Measurements from ENCODE around the gene STK38. TPM values are rescaled to one million over a fixed set of nuclear protein-coding genes. Genes with fewer than 3 reads are reported as not detected.

Gene STK38
- total RNA-seq, 2 donors from 2014 or later = 23.1 to 23.2 TPM

DNA sequence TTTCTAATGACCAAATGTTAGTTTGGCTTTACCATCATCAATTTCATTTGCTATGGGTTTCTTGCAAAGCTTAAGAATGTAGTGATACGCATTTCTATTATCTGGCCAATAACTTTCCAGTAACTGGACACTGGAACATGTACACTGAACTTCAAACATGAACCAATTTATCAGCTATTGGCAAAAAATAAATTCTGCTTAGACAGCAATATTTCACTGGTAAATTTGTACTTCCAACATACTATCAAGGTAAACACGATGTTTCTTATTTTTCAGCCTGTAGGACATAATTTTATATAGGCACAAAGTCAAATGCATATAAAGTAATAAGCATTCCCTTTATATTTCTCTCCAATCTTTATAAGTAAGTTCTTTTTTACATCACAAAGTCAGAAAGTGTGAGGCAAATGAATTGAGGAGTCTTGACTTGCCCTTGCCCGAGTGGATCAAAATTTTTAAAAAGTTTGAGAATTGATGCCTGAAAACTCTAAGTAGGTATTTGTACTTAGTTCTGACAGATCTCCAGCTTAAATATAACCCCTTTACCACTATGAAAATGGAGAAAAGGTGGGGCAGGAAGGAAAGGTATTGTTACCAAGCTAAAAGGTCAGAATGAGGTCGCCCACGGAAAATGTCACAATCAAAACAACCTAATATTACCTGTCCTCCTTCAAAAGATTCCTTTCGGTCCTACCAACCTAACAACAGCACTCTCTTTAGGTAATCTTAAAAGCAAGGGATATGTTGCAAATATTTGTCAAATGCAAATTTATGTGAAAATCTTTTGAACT, 41.3 kb downstream of the STK38 start:
- DNase-seq (ENCODE audit: low spot score) (no peak), ATAC-seq (ENCODE audit: insufficient number of reproducible peaks, low FRiP score, low read depth) (no peak)
- H3K4me1 ChIP-seq (ENCODE audit: control insufficient read depth in 1 of 2, low read depth in 2 of 2) = no peaks in the 10 kb centered on the region
- no peak overlapping the region for H3K27ac ChIP-seq
- no peak overlapping the region for H3K4me3 ChIP-seq
- no peaks in the 10 kb centered on the region for H3K36me3 ChIP-seq
- H3K27me3 ChIP-seq (replicated peaks; ENCODE audit: insufficient read depth) = no peaks in the 10 kb centered on the region
- no peaks in the 10 kb centered on the region for H3K9me3 ChIP-seq
- TF ChIP-seq, protein P1, sequence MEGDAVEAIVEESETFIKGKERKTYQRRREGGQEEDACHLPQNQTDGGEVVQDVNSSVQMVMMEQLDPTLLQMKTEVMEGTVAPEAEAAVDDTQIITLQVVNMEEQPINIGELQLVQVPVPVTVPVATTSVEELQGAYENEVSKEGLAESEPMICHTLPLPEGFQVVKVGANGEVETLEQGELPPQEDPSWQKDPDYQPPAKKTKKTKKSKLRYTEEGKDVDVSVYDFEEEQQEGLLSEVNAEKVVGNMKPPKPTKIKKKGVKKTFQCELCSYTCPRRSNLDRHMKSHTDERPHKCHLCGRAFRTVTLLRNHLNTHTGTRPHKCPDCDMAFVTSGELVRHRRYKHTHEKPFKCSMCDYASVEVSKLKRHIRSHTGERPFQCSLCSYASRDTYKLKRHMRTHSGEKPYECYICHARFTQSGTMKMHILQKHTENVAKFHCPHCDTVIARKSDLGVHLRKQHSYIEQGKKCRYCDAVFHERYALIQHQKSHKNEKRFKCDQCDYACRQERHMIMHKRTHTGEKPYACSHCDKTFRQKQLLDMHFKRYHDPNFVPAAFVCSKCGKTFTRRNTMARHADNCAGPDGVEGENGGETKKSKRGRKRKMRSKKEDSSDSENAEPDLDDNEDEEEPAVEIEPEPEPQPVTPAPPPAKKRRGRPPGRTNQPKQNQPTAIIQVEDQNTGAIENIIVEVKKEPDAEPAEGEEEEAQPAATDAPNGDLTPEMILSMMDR (IDR thresholded peaks at IDR 0.05) = no peak

DNA sequence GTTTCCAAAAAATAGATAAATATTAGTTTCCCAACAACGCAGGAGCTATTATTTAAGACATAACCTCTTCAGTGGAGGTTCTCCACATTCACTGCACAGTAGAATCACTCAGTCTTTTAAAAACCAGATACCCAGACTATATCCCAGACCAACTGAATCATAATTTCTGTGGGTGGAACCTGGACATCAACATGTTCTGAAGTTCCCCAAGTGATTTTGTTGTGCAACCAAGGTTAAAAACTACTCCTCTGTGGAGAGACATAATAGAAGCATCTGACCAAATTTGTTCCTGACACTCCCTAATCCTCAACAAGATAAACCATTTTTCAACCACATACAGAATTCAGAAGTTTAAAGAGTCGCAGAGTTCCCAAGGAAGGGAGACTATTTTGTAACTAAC, 42.3 kb downstream of the STK38 start:
- no peak for ATAC-seq (ENCODE audit: insufficient number of reproducible peaks, low FRiP score, low read depth)
- Histone ChIP-seq H3K36me3 (no peaks in the 10 kb centered on the region), H3K27me3 (replicated peaks; ENCODE audit: insufficient read depth) (no peaks in the 10 kb centered on the region), H3K4me3 (no peak overlapping the region), H3K4me1 (ENCODE audit: control insufficient read depth in 1 of 2, low read depth in 2 of 2) (no peaks in the 10 kb centered on the region), H3K27ac (no peak overlapping the region), H3K9me3 (no peaks in the 10 kb centered on the region)
- no peak for DNase-seq (ENCODE audit: low spot score)
- TF ChIP-seq, protein P1 (IDR thresholded peaks at IDR 0.05) = no peak

DNA sequence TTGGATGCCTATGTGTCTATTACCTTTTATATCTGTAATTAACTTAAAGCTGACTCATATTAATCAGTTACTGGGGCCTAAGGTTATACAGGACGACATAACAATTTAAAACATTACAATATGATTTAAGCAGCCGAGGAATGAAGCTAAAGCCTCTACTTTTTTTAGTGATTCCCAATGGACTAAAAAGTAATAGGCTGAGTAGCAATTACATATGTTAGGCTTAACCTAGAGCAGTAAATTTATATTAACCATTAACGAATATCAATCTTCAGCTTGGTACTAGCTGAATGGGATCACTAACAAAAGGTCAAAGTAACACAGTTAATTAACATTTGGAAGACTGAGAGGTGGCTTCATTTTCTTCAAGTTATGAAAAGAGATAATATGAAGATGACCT, 43.1 kb downstream of the STK38 start:
- Histone ChIP-seq H3K36me3 (peaks cover 3% of the 10 kb centered on the region), H3K4me3 (no peak overlapping the region), H3K27ac (no peak overlapping the region), H3K9me3 (no peaks in the 10 kb centered on the region), H3K27me3 (replicated peaks; ENCODE audit: insufficient read depth) (no peaks in the 10 kb centered on the region), H3K4me1 (ENCODE audit: control insufficient read depth in 1 of 2, low read depth in 2 of 2) (no peaks in the 10 kb centered on the region)
- ATAC-seq (ENCODE audit: insufficient number of reproducible peaks, low FRiP score, low read depth) = no peak
- no peak for DNase-seq (ENCODE audit: low spot score)
- TF ChIP-seq, protein P1 (IDR thresholded peaks at IDR 0.05) = no peak

DNA sequence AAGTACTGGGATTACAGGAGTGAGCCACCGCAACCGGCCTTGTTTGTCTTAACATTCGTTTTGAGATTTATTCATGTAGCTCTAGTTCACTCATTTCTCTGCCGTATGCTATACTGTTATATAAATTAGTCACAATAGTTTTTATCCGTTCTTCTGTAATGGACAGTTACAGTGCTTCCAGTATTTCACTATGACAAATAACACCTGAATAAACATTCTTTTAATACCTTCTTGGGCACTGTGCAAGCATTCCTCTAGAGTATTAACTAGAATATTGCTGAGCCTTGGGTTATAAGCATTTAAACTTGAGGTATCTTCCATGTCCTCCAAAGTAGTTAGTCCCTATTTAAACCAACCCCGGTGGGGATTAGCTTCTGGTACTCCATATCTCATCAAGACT, 45.6 kb downstream of the STK38 start:
- Histone ChIP-seq H3K36me3 (peaks cover 7% of the 10 kb centered on the region), H3K9me3 (no peaks in the 10 kb centered on the region), H3K4me3 (no peak overlapping the region), H3K4me1 (ENCODE audit: control insufficient read depth in 1 of 2, low read depth in 2 of 2) (no peaks in the 10 kb centered on the region), H3K27ac (no peak overlapping the region), H3K27me3 (replicated peaks; ENCODE audit: insufficient read depth) (no peaks in the 10 kb centered on the region)
- DNase-seq (ENCODE audit: low spot score) = no peak
- no peak for ATAC-seq (ENCODE audit: insufficient number of reproducible peaks, low FRiP score, low read depth)
- TF ChIP-seq, protein P1 (IDR thresholded peaks at IDR 0.05) = no peak

DNA sequence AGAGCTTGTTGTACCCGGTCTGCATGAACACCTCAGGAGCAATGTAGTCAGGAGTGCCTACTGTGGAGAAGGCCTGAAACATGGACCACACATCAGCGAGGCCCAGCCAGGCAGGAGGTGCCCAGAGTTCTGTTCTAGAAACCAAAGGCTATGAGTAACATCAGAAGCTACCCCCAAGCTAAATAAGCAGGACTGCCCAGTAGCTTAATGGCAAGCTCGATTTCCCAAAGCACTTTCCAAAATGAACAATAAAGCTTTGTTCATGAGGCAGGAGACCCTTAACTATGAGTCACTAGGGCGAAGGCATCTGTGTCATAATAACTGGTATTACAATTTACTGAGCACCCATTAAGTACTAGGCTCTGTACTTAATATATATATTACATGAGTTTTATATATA, 47.4 kb downstream of the STK38 start:
- DNase-seq (ENCODE audit: low spot score) (no peak), ATAC-seq (ENCODE audit: insufficient number of reproducible peaks, low FRiP score, low read depth) (no peak)
- Histone ChIP-seq H3K27me3 (replicated peaks; ENCODE audit: insufficient read depth) (no peaks in the 10 kb centered on the region), H3K4me1 (ENCODE audit: control insufficient read depth in 1 of 2, low read depth in 2 of 2) (no peaks in the 10 kb centered on the region), H3K27ac (no peak overlapping the region), H3K4me3 (no peak overlapping the region), H3K36me3 (peaks cover 13% of the 10 kb centered on the region), H3K9me3 (no peaks in the 10 kb centered on the region)
- TF ChIP-seq, protein P1 (IDR thresholded peaks at IDR 0.05) = no peak

Data from thoracic aorta (tissue), 2 donors.